Stomach (tissue), 4 donors: Measurements from ENCODE around the gene FKBP9.
"Not testable (repeated sequence)": the region's sequence is repeated elsewhere in the genome, so short reads cannot be mapped to it uniquely, and the experiment has no call there.

ENCODE experiments used
- POLR2A ChIP-seq, 4 donors: fragments of 450-650 bp; IDR thresholded peaks; one replicate each; pipeline ENCODE4 v1.6.1; 2016; ENCODE audit warnings: antibody characterized with exemption in 4 of 4, control low read depth in 2 of 4, mild to moderate bottlenecking in 1 of 4, moderate library complexity in 1 of 4
- TF ChIP-seq, protein P1 (sequence below), 7 experiments: fragments of 450-650 bp in 4 of 7; fragments of 200-600 bp in 3 of 7; sonication (generic) in 3 of 7; IDR thresholded peaks; one replicate each; pipeline ENCODE4 v1.5.1; 2016 to 2019; ENCODE audit warnings: antibody characterized with exemption in 7 of 7, control low read depth in 2 of 7, mild to moderate bottlenecking in 1 of 7

DNA sequence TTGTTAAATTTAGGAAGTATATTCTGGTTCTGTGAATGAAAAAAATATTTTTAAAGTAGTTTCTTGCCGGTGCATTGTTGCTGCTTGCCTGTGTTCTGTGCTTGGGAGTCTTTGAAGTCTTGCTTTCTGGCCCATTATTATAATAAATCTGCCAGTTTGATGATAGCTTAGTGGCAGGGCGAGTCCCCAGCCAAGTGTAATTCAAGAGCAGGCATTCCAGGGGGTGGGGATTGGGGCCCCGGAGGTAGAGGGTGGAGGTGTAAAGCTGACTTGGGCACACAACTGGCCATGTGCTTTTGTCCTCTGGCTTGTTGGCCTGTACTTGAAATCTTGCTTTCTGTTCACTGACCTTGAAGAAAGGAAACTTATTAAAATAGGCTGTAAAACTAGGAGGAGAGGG, 14.7 kb downstream of the FKBP9 start:
- TF ChIP-seq, protein P1, sequence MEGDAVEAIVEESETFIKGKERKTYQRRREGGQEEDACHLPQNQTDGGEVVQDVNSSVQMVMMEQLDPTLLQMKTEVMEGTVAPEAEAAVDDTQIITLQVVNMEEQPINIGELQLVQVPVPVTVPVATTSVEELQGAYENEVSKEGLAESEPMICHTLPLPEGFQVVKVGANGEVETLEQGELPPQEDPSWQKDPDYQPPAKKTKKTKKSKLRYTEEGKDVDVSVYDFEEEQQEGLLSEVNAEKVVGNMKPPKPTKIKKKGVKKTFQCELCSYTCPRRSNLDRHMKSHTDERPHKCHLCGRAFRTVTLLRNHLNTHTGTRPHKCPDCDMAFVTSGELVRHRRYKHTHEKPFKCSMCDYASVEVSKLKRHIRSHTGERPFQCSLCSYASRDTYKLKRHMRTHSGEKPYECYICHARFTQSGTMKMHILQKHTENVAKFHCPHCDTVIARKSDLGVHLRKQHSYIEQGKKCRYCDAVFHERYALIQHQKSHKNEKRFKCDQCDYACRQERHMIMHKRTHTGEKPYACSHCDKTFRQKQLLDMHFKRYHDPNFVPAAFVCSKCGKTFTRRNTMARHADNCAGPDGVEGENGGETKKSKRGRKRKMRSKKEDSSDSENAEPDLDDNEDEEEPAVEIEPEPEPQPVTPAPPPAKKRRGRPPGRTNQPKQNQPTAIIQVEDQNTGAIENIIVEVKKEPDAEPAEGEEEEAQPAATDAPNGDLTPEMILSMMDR (IDR thresholded peaks at IDR 0.05): not testable (repeated sequence)
- TF ChIP-seq POLR2A (IDR thresholded peaks at IDR 0.05): not testable (repeated sequence)
